K562 (cell line): Measurements from ENCODE around the gene ZFX. TPM values are rescaled to one million over a fixed set of nuclear protein-coding genes. Genes with fewer than 3 reads are reported as not detected.

Source experiments
- ATAC-seq: fragments of 200-7000 bp; cut with Tn5 transposase; 3 replicates; pipeline ENCODE4 v1.9.1; 2020; ENCODE audit warnings: moderate library complexity
- BruUV-seq: library from RNA; stranded (reverse); fragments of 400-500 nt; replicated peaks from 2 replicates; lab custom pipeline; 2021; lab: Mats Ljungman, UMichigan
- CTCF ChIA-PET: fragments of 300-600 bp; formaldehyde crosslinking; extraction: SDS; loops from one replicate; lab custom pipeline; 2021; ENCODE audit warnings: low intra/inter-chr PET ratio; lab: Yijun Ruan, JAX
- POLR2A ChIA-PET: fragments of 300-600, 350-650 bp; sonication (Branson Sonifier 250); formaldehyde crosslinking; extraction: SDS; loops from one replicate; lab custom pipeline; 2021; ENCODE audit warnings: antibody characterized with exemption, inconsistent platforms; lab: Yijun Ruan, JAX
- DNase-seq, 4 experiments: peaks; one replicate each; pipeline versions ENCODE4 v3.0.0 to v3.0.0-alpha.2; 2011 to 2018; ENCODE audit warnings: low spot score in 3 of 4, mixed read lengths in 3 of 4; ENCODE audit errors: extremely low read depth in 1 of 4
- FAIRE-seq: peaks from 2 replicates; lab custom pipeline; 2011; peaks lifted over from hg19 to GRCh38; lab: Jason Lieb, UNC
- H2AFZ ChIP-seq: 2 replicates; pipeline ENCODE4 v1.6.0; 2011; ENCODE audit warnings: low read depth, low read length, control low read depth, inconsistent platforms
- H3K27ac ChIP-seq: fragments of 200-600 bp; 3 replicates; pipeline ENCODE4 v1.8.0; 2011; ENCODE audit warnings: low read depth, mild to moderate bottlenecking, control low read depth, inconsistent platforms, low read length, moderate library complexity, mixed read lengths; ENCODE audit errors: extremely low read depth
- H3K27me3 ChIP-seq, 2 experiments: fragments of 300-600 bp in 1 of 2; 2 replicates in 1 of 2; 3 replicates in 1 of 2; pipeline versions ENCODE4 v1.6.0 to v1.8.0; 2011; ENCODE audit warnings: inconsistent platforms in 2 of 2, low read length in 2 of 2, mild to moderate bottlenecking in 1 of 2, mixed read lengths in 1 of 2, moderate library complexity in 1 of 2; ENCODE audit not compliant: control insufficient read depth in 2 of 2, insufficient read depth in 2 of 2
- H3K36me3 ChIP-seq: fragments of 300-600 bp; 3 replicates; pipeline ENCODE4 v1.8.0; 2011; ENCODE audit warnings: mild to moderate bottlenecking, low read length, inconsistent platforms; ENCODE audit not compliant: control insufficient read depth, insufficient read depth
- H3K4me1 ChIP-seq, 2 experiments: fragments of 200-600 bp in 1 of 2; replicated peaks in 1 of 2; 2 replicates in 1 of 2; 3 replicates in 1 of 2; pipeline versions ENCODE4 v1.5.1 to v1.8.0; 2011; ENCODE audit warnings: inconsistent platforms in 2 of 2, low read length in 2 of 2, mild to moderate bottlenecking in 1 of 2, mixed read lengths in 1 of 2, moderate library complexity in 1 of 2; ENCODE audit not compliant: control insufficient read depth in 2 of 2, insufficient read depth in 2 of 2
- H3K4me2 ChIP-seq: 2 replicates; pipeline ENCODE4 v1.6.1; 2011; ENCODE audit warnings: low read length, control low read depth, inconsistent platforms, mixed read lengths; ENCODE audit not compliant: insufficient read depth
- H3K4me3 ChIP-seq: fragments of 200-600 bp; sonication (generic), shearing (Covaris generic); 2 replicates; pipeline ENCODE4 v1.5.1; 2016; ENCODE audit warnings: control low read depth, inconsistent platforms
- H3K79me2 ChIP-seq: fragments of 200-600 bp; 3 replicates; pipeline ENCODE4 v1.8.0; 2011; ENCODE audit warnings: low read length, inconsistent platforms; ENCODE audit not compliant: control insufficient read depth, insufficient read depth
- H3K9ac ChIP-seq, 2 experiments: 2 replicates each; pipeline versions ENCODE4 v1.6.0 to v1.6.1; 2011; ENCODE audit warnings: low read depth in 2 of 2, low read length in 2 of 2, control low read depth in 1 of 2, inconsistent platforms in 1 of 2, mild to moderate bottlenecking in 1 of 2, mixed read lengths in 1 of 2; ENCODE audit not compliant: insufficient read depth in 1 of 2
- H3K9me1 ChIP-seq: one replicate; pipeline ENCODE4 v1.6.0; 2011; ENCODE audit warnings: inconsistent platforms, mild to moderate bottlenecking, low read length, moderate library complexity; ENCODE audit not compliant: control insufficient read depth, insufficient read depth
- H3K9me3 ChIP-seq: replicated peaks from 2 replicates; pipeline ENCODE4 v1.5.1; 2011; ENCODE audit warnings: low read depth, low read length, inconsistent platforms; ENCODE audit not compliant: control insufficient read depth, insufficient read depth
- H4K20me1 ChIP-seq: replicated peaks from 2 replicates; pipeline ENCODE4 v1.6.1; 2011; ENCODE audit warnings: low read length, inconsistent platforms, mixed read lengths; ENCODE audit not compliant: control insufficient read depth, insufficient read depth
- BRD9 ChIP-seq: fragments of 450-650 bp; IDR thresholded peaks from 2 replicates; pipeline ENCODE4 v1.6.1; 2018; ENCODE audit warnings: low read depth; ENCODE audit not compliant: partially characterized antibody
- CTCF ChIP-seq, 3 experiments: IDR thresholded peaks in 2 of 3; conservative IDR thresholded peaks in 1 of 3; 2 replicates each; pipeline ENCODE4 v1.5.1; 2011 to 2012; ENCODE audit warnings: low read length in 3 of 3, mild to moderate bottlenecking in 3 of 3, control low read depth in 2 of 3, improper control_type of control experiment in 1 of 3, inconsistent platforms in 1 of 3, low read depth in 1 of 3, mixed read lengths in 1 of 3, moderate library complexity in 1 of 3; ENCODE audit not compliant: insufficient read depth in 2 of 3
- DEAF1 ChIP-seq: fragments of 450-650 bp; formaldehyde crosslinking; IDR thresholded peaks from 2 replicates; pipeline ENCODE4 v1.4.0; 2020; ENCODE audit warnings: mild to moderate bottlenecking, moderate library complexity
- NEUROD1 ChIP-seq: fragments of 150-350 bp; IDR thresholded peaks from 2 replicates; pipeline ENCODE4 v1.6.1; 2014; ENCODE audit warnings: borderline replicate concordance, low read length, low read depth; ENCODE audit not compliant: partially characterized antibody
- PURB ChIP-seq: sonication (generic); formaldehyde crosslinking; IDR thresholded peaks from 2 replicates; pipeline ENCODE4 v1.9.0; 2021; ENCODE audit warnings: low read depth, mild to moderate bottlenecking, missing genetic modification reagents
- RAD21 ChIP-seq, 2 experiments: fragments of 250-450 bp in 1 of 2; fragments of 450-650 bp in 1 of 2; sonication (Bioruptor Pico) in 1 of 2; formaldehyde crosslinking in 1 of 2; IDR thresholded peaks in 1 of 2; conservative IDR thresholded peaks in 1 of 2; 2 replicates each; pipeline versions ENCODE4 v1.4.0 to v1.8.0; 2020 to 2022; ENCODE audit warnings: mild to moderate bottlenecking in 2 of 2, moderate library complexity in 1 of 2
- WGBS: fragments of 100-300 bp; shearing (Covaris generic); methylation state at CpG from one replicate; pipeline ENCODE4 v1.1.6; 2016; ENCODE audit warnings: low coverage, mixed read lengths; ENCODE audit not compliant: insufficient coverage; ENCODE audit errors: missing lambda C conversion rate; 5-methylcytosine and 5-hydroxymethylcytosine counted together
- in situ Hi-C: fragments of 300-500 bp; cut with MboI; formaldehyde crosslinking; loops from 4 replicates; pipeline ENCODE4 v1.15.0; 2018; ENCODE audit warnings: inconsistent platforms, mixed read lengths
- intact Hi-C: fragments of 100-400 bp; cut with micrococcal nuclease; formaldehyde crosslinking; loops from 2 replicates; pipeline ENCODE4 v1.14.2; 2022
- polyA plus RNA-seq, 8 experiments: library from polyadenylated mRNA; depleted of rRNA in 4 of 8; stranded (reverse) in 5 of 8; unstranded in 3 of 8; fragments of >200 nt; fragmentation: Nextera tagmentation in 2 of 8; fragmentation: Illumina TruSeq in 1 of 8; extraction: Ambion mirVana in 2 of 8; extraction: Trizol in 1 of 8; gene quantifications; 2 replicates each; pipeline versions ENCODE4 v1.2.1 to v1.2.3, GENCODE V29; 2011 to 2014; ENCODE audit warnings: inconsistent platforms in 1 of 8, missing spikeins in 1 of 8
- total RNA-seq, 7 experiments: library from RNA; depleted of rRNA in 6 of 7; stranded (reverse); fragments of >200 nt in 6 of 7; fragmentation: Illumina TruSeq in 2 of 7; extraction: Trizol in 2 of 7; gene quantifications; 2 replicates each; pipeline versions ENCODE4 v1.2.1 to v1.2.3, GENCODE V29; 2011 to 2021; ENCODE audit warnings: low replicate concordance in 1 of 7

ZFX gene
- total and polyA plus RNA-seq, 9 of the 15 experiments (the other 6 are each of a cell fraction or from before 2014, with no cell fraction given), result 5.3 to 25.2 (median 11.4) TPM

GRCh38 chrX:24259544-24260240 lies 110.2 kb downstream of the ZFX start:
- ATAC-seq, result peak; percentile 83
- in situ Hi-C loops, result no loop called here

More at GRCh38 chrX:24259544-24260240, 110.2 kb downstream of the ZFX start:
- H3K4me2 ChIP-seq, result no peak overlapping the region
- H2AFZ ChIP-seq, result no peak overlapping the region
- no peaks in the 10 kb centered on the region for H3K36me3 ChIP-seq
- H3K4me3 ChIP-seq, result no peak overlapping the region
- no peaks in the 10 kb centered on the region for H4K20me1 ChIP-seq
- 9% methylated on average over 8 of the region's 9 CpGs for WGBS
- BruUV-seq, result no TSS peak
- ChIA-PET POLR2A (no interaction called here), CTCF (no interaction called here)
- no peaks in the 10 kb centered on the region for H3K9me3 ChIP-seq
- peak; percentile 12 to 68 (median 26) for DNase-seq
- H3K9ac ChIP-seq, result no peak overlapping the region
- H3K79me2 ChIP-seq, result no peaks in the 10 kb centered on the region
- intact Hi-C loops, result loop anchor here (5.0 kb wide), 2 partner anchors 33 to 238 kb away; no protein-coding TSS in a partner anchor
- H3K27me3 ChIP-seq, result peaks cover 0 to 14% of the 10 kb centered on the region in 2 experiments; a peak in 3 of 5 replicates
- no peaks in the 10 kb centered on the region for H3K9me1 ChIP-seq
- FAIRE-seq, result peak; percentile 73
- no peak overlapping the region for H3K27ac ChIP-seq
- no peaks in the 10 kb centered on the region for H3K4me1 ChIP-seq
- TF ChIP-seq NEUROD1 (no peak), BRD9 (no peak), PURB (CRISPR knock-in tag) (no peak), DEAF1 (CRISPR knock-in tag) (0 out of 2 replicates have a peak, but pooled peaks have one; percentile 33), CTCF (IDR thresholded peaks at IDR 0.05 in 2 of 3, conservative IDR thresholded peaks at IDR 0.05 in 1 of 3; ENCODE audit: insufficient read depth in 2 of 3, low read depth in 1 of 3, low read length in 3 of 3) (peak; percentile 58 to 74 (median 59)), RAD21 (CRISPR knock-in tag; conservative IDR thresholded peaks at IDR 0.05 in 1 of 2, IDR thresholded peaks at IDR 0.05 in 1 of 2) (peak; percentile 43 to 66)
